Neural cell (in vitro differentiated cells): Measurements from ENCODE around the gene CPNE4. TPM values are rescaled to one million over a fixed set of nuclear protein-coding genes. Genes with fewer than 3 reads are reported as not detected.

Experiments
- H2AFZ ChIP-seq: fragments of 200-600, 300-800 bp; sonication (generic), shearing (Covaris generic); 2 replicates; pipeline ENCODE4 v1.6.0; 2014; ENCODE audit warnings: low read depth, mild to moderate bottlenecking, antibody characterized with exemption, low read length, moderate library complexity
- H3F3A ChIP-seq: fragments of 200-600 bp; shearing (Covaris generic); 2 replicates; pipeline ENCODE4 v1.6.1; 2016; ENCODE audit warnings: mild to moderate bottlenecking, moderate library complexity, mixed read lengths, antibody characterized with exemption, low read length; ENCODE audit not compliant: insufficient read depth, poor library complexity, severe bottlenecking
- H3K27ac ChIP-seq: fragments of 200-600, 300-800 bp; sonication (generic), shearing (Covaris generic); 2 replicates; pipeline ENCODE4 v1.5.1; 2014; ENCODE audit warnings: mild to moderate bottlenecking, low read length, moderate library complexity
- H3K27me3 ChIP-seq: fragments of 300-800, 200-600 bp; sonication (generic), shearing (Covaris generic); 2 replicates; pipeline ENCODE4 v1.6.0; 2014; ENCODE audit warnings: mild to moderate bottlenecking, low read depth, low read length, moderate library complexity; ENCODE audit not compliant: insufficient read depth
- H3K36me3 ChIP-seq: fragments of 300-800, 200-600 bp; sonication (generic), shearing (Covaris generic); 2 replicates; pipeline ENCODE4 v1.5.1; 2014; ENCODE audit warnings: mild to moderate bottlenecking, antibody characterized with exemption, low read length, moderate library complexity; ENCODE audit not compliant: insufficient read depth
- H3K4me2 ChIP-seq: fragments of 300-800, 200-600 bp; sonication (generic), shearing (Covaris generic); 2 replicates; pipeline ENCODE4 v1.6.0; 2014; ENCODE audit warnings: mild to moderate bottlenecking, low read length
- H3K4me3 ChIP-seq: fragments of 300-800, 200-600 bp; sonication (generic), shearing (Covaris generic); 2 replicates; pipeline ENCODE4 v1.5.1; 2014; ENCODE audit warnings: mild to moderate bottlenecking, low read length, moderate library complexity
- H3K79me2 ChIP-seq: fragments of 200-600 bp; shearing (Covaris generic); replicated peaks from 2 replicates; pipeline ENCODE4 v1.6.0; 2014; ENCODE audit warnings: mild to moderate bottlenecking, low read length, moderate library complexity; ENCODE audit not compliant: insufficient read depth
- H3K9ac ChIP-seq: fragments of 300-800, 200-600 bp; sonication (generic), shearing (Covaris generic); 2 replicates; pipeline ENCODE4 v1.6.1; 2016; ENCODE audit warnings: mild to moderate bottlenecking, low read length, mixed read lengths
- H3K9me2 ChIP-seq: fragments of 200-600 bp; shearing (Covaris generic); 2 replicates; pipeline ENCODE4 v1.6.1; 2016; ENCODE audit warnings: mild to moderate bottlenecking, low read length, mixed read lengths; ENCODE audit not compliant: insufficient read depth
- H3K9me3 ChIP-seq: fragments of 200-600, 300-800 bp; sonication (generic), shearing (Covaris generic); 2 replicates; pipeline ENCODE4 v1.6.1; 2016; ENCODE audit warnings: mild to moderate bottlenecking, mixed run types, low read length, moderate library complexity, mixed read lengths
- H4K20me1 ChIP-seq: fragments of 200-600 bp; shearing (Covaris generic); 2 replicates; pipeline ENCODE4 v1.6.1; 2016; ENCODE audit warnings: mild to moderate bottlenecking, mixed run types; ENCODE audit not compliant: insufficient read depth
- CTCF ChIP-seq: fragments of 450-650 bp; IDR thresholded peaks from 2 replicates; pipeline ENCODE4 v1.5.1; 2014; ENCODE audit warnings: antibody characterized with exemption, mild to moderate bottlenecking, moderate library complexity; ENCODE audit not compliant: poor library complexity, severe bottlenecking
- EP300 ChIP-seq: fragments of 450-650 bp; conservative IDR thresholded peaks from 2 replicates; pipeline ENCODE4 v1.6.1; 2014; ENCODE audit warnings: antibody characterized with exemption, mild to moderate bottlenecking, moderate library complexity; ENCODE audit not compliant: poor library complexity, severe bottlenecking
- EZH2 ChIP-seq: fragments of 200-600, 300-800 bp; shearing (Covaris generic), sonication (generic); IDR thresholded peaks from 2 replicates; pipeline ENCODE4 v1.6.1; 2014; ENCODE audit warnings: antibody characterized with exemption, low read length, borderline replicate concordance, mild to moderate bottlenecking; ENCODE audit not compliant: insufficient read depth, poor library complexity, severe bottlenecking
- MXI1 ChIP-seq: fragments of 450-650 bp; conservative IDR thresholded peaks from 2 replicates; pipeline ENCODE4 v1.6.1; 2014; ENCODE audit warnings: antibody characterized with exemption, mild to moderate bottlenecking; ENCODE audit not compliant: poor library complexity, severe bottlenecking
- POLR2AphosphoS5 ChIP-seq: IDR thresholded peaks from 2 replicates; pipeline ENCODE4 v1.6.1; 2012
- RAD21 ChIP-seq: fragments of 450-650 bp; conservative IDR thresholded peaks from 2 replicates; pipeline ENCODE4 v1.6.1; 2014; ENCODE audit warnings: antibody characterized with exemption, mild to moderate bottlenecking, moderate library complexity
- REST ChIP-seq: IDR thresholded peaks from 2 replicates; pipeline ENCODE4 v1.6.1; 2012; ENCODE audit warnings: borderline replicate concordance
- SMC3 ChIP-seq: fragments of 450-650 bp; conservative IDR thresholded peaks from 2 replicates; pipeline ENCODE4 v1.6.1; 2014; ENCODE audit warnings: antibody characterized with exemption, mild to moderate bottlenecking, moderate library complexity; ENCODE audit not compliant: poor library complexity
- TAF1 ChIP-seq: IDR thresholded peaks from 2 replicates; pipeline ENCODE4 v1.6.1; 2012; ENCODE audit warnings: low read depth
- polyA plus RNA-seq: library from polyadenylated mRNA; depleted of rRNA; stranded (reverse); fragments of >200 nt; gene quantifications from 2 replicates; pipeline ENCODE4 v1.2.3, GENCODE V29; 2014

CPNE4 gene
- polyA plus RNA-seq, 1 donor from 2014 or later = 0.59 TPM

GRCh38 chr3:131803113-131803512 is 231.7 kb downstream of the CPNE4 start:
- no peaks in the 10 kb centered on the region for H3K9me3 ChIP-seq
- H3K27ac ChIP-seq = no peak overlapping the region
- H3K4me3 ChIP-seq = no peak overlapping the region
- no peaks in the 10 kb centered on the region for H3K9me2 ChIP-seq
- H3K36me3 ChIP-seq = no peaks in the 10 kb centered on the region
- TF ChIP-seq RAD21 (no peak), REST (no peak), EZH2 (no peak), TAF1 (no peak), EP300 (no peak), MXI1 (no peak), POLR2AphosphoS5 (no peak), SMC3 (no peak), CTCF (no peak)
- no peaks in the 10 kb centered on the region for H3K79me2 ChIP-seq
- no peak overlapping the region for H2AFZ ChIP-seq
- H4K20me1 ChIP-seq = no peaks in the 10 kb centered on the region
- H3K9ac ChIP-seq = no peak overlapping the region
- H3K27me3 ChIP-seq = no peaks in the 10 kb centered on the region
- H3K4me2 ChIP-seq = no peak overlapping the region
- no peaks in the 10 kb centered on the region for H3F3A ChIP-seq

GRCh38 chr3:131802029-131802428 is 232.8 kb downstream of the CPNE4 start:
- TF ChIP-seq EP300 (no peak), POLR2AphosphoS5 (no peak), CTCF (no peak), EZH2 (no peak), TAF1 (no peak), SMC3 (no peak), RAD21 (no peak), MXI1 (no peak), REST (no peak)
- H3K79me2 ChIP-seq = no peaks in the 10 kb centered on the region

More at GRCh38 chr3:131802029-131802428, 232.8 kb downstream of the CPNE4 start:
- Histone ChIP-seq H3K9me2 (no peaks in the 10 kb centered on the region), H3K4me3 (no peak overlapping the region), H3K4me2 (no peak overlapping the region), H3F3A (no peaks in the 10 kb centered on the region), H2AFZ (no peak overlapping the region), H3K9me3 (no peaks in the 10 kb centered on the region), H3K27ac (no peak overlapping the region), H3K36me3 (no peaks in the 10 kb centered on the region), H3K9ac (no peak overlapping the region), H3K27me3 (no peaks in the 10 kb centered on the region), H4K20me1 (no peaks in the 10 kb centered on the region)
